HCT116 (cell line): Measurements from ENCODE around the gene KIAA1586. TPM values are rescaled to one million over a fixed set of nuclear protein-coding genes. Genes with fewer than 3 reads are reported as not detected.

Source experiments
- ATAC-seq: fragments of 200-7000 bp; cut with Tn5 transposase; 2 replicates; pipeline ENCODE4 v1.9.1; 2020; ENCODE audit warnings: mild to moderate bottlenecking, moderate library complexity
- BruUV-seq: library from RNA; stranded (reverse); fragments of 400-500 nt; replicated peaks from 2 replicates; lab custom pipeline; 2021; lab: Mats Ljungman, UMichigan
- CTCF ChIA-PET: fragments of 300-600 bp; sonication (Branson Sonifier 250); formaldehyde crosslinking; loops from one replicate; lab custom pipeline; 2021; ENCODE audit warnings: antibody characterized with exemption; lab: Charles Lee
- POLR2A ChIA-PET: fragments of 300-600, 350-600 bp; sonication (Branson Sonifier 250); formaldehyde crosslinking; loops from one replicate; lab custom pipeline; 2021; ENCODE audit warnings: antibody characterized with exemption; lab: Charles Lee
- RAD21 ChIA-PET, 2 experiments: fragments of 300-600 bp; sonication (Branson Sonifier 250); formaldehyde crosslinking; loops; one replicate each; lab custom pipeline; 2023; ENCODE audit warnings: low total read pairs in 2 of 2; ENCODE audit not compliant: uncharacterized antibody in 2 of 2, unreplicated experiment in 2 of 2, low non-redundant PET in 1 of 2; lab: Charles Lee
- DNase-seq: peaks from one replicate; pipeline ENCODE4 v3.0.0-alpha.2; 2010; ENCODE audit warnings: low read depth, low spot score
- H2AFZ ChIP-seq: fragments of 200-600 bp; shearing (Covaris generic), sonication (generic); 2 replicates; pipeline ENCODE4 v1.6.1; 2017; ENCODE audit warnings: low read depth, mixed run types, mixed read lengths, antibody characterized with exemption, low read length; ENCODE audit not compliant: poor library complexity, severe bottlenecking
- H3K27ac ChIP-seq: 2 replicates; pipeline ENCODE4 v1.5.1; 2012; ENCODE audit warnings: low read depth, low read length
- H3K27me3 ChIP-seq: fragments of 200-600 bp; sonication (generic); 2 replicates; pipeline ENCODE4 v1.6.1; 2016; ENCODE audit warnings: mixed run types, low read length, mixed read lengths; ENCODE audit not compliant: insufficient read depth
- H3K36me3 ChIP-seq, 2 experiments: fragments of 200-500 bp in 1 of 2; fragments of 200-600 bp in 1 of 2; sonication (Bioruptor generic) in 1 of 2; sonication (generic) in 1 of 2; 2 replicates each; pipeline versions ENCODE4 v1.5.1 to v1.6.1; 2014 to 2016; ENCODE audit warnings: low read length in 2 of 2, inconsistent platforms in 1 of 2, mixed read lengths in 1 of 2, mixed run types in 1 of 2; ENCODE audit not compliant: insufficient read depth in 2 of 2, control insufficient read depth in 1 of 2
- H3K4me1 ChIP-seq, 2 experiments: fragments of 200-600 bp in 1 of 2; sonication (generic) in 1 of 2; 2 replicates each; pipeline versions ENCODE4 v1.5.1 to v1.6.1; 2012 to 2017; ENCODE audit warnings: low read length in 2 of 2, inconsistent platforms in 1 of 2, mild to moderate bottlenecking in 1 of 2, mixed read lengths in 1 of 2, mixed run types in 1 of 2, moderate library complexity in 1 of 2; ENCODE audit not compliant: insufficient read depth in 2 of 2, control insufficient read depth in 1 of 2
- H3K4me2 ChIP-seq: fragments of 200-600 bp; sonication (generic); 2 replicates; pipeline ENCODE4 v1.6.1; 2017; ENCODE audit warnings: mixed run types, low read length, mixed read lengths
- H3K4me3 ChIP-seq, 2 experiments: fragments of 200-600 bp in 1 of 2; sonication (generic) in 1 of 2; replicated peaks in 1 of 2; 2 replicates each; pipeline ENCODE4 v1.5.1; 2011 to 2016; ENCODE audit warnings: low read length in 2 of 2, control low read depth in 1 of 2, low read depth in 1 of 2, mild to moderate bottlenecking in 1 of 2, mixed read lengths in 1 of 2, mixed run types in 1 of 2
- H3K79me2 ChIP-seq: fragments of 200-600 bp; sonication (generic); 2 replicates; pipeline ENCODE4 v1.6.1; 2017; ENCODE audit warnings: mild to moderate bottlenecking, mixed run types, low read length, moderate library complexity, mixed read lengths; ENCODE audit not compliant: insufficient read depth
- H3K9ac ChIP-seq: fragments of 200-600 bp; sonication (generic); 2 replicates; pipeline ENCODE4 v1.6.1; 2016; ENCODE audit warnings: low read length, mixed read lengths
- H3K9me2 ChIP-seq: fragments of 200-600 bp; sonication (generic), shearing (Covaris generic); 2 replicates; pipeline ENCODE4 v1.6.1; 2017; ENCODE audit warnings: mixed run types, mild to moderate bottlenecking, moderate library complexity; ENCODE audit not compliant: insufficient read depth
- H3K9me3 ChIP-seq, 2 experiments: fragments of 200-500 bp in 1 of 2; fragments of 200-600 bp in 1 of 2; sonication (Bioruptor generic) in 1 of 2; sonication (generic) in 1 of 2; 2 replicates each; pipeline ENCODE4 v1.6.1; 2014 to 2017; ENCODE audit warnings: low read length in 2 of 2, mixed read lengths in 2 of 2, inconsistent platforms in 1 of 2, low read depth in 1 of 2, mild to moderate bottlenecking in 1 of 2, mixed run types in 1 of 2, moderate library complexity in 1 of 2; ENCODE audit not compliant: control insufficient read depth in 1 of 2, insufficient read depth in 1 of 2
- H4K20me1 ChIP-seq: fragments of 200-600 bp; sonication (generic), shearing (Covaris generic); 2 replicates; pipeline ENCODE4 v1.6.1; 2017; ENCODE audit warnings: mixed run types, mild to moderate bottlenecking, moderate library complexity; ENCODE audit not compliant: insufficient read depth
- CBX3 ChIP-seq: IDR thresholded peaks from 2 replicates; pipeline ENCODE4 v1.6.1; 2012; ENCODE audit warnings: low read depth
- EGR1 ChIP-seq: IDR thresholded peaks from 2 replicates; pipeline ENCODE4 v1.6.1; 2012; ENCODE audit warnings: low read depth
- ELF1 ChIP-seq: IDR thresholded peaks from 2 replicates; pipeline ENCODE4 v1.6.1; 2012; ENCODE audit warnings: low read depth, borderline replicate concordance
- EZH2 ChIP-seq: fragments of 200-600 bp; sonication (generic); IDR thresholded peaks from 2 replicates; pipeline ENCODE4 v1.6.1; 2017; ENCODE audit warnings: antibody characterized with exemption, mixed run types
- EZH2phosphoT487 ChIP-seq: fragments of 200-600 bp; IDR thresholded peaks from 2 replicates; pipeline ENCODE4 v1.6.1; 2018; ENCODE audit warnings: antibody characterized with exemption, borderline replicate concordance
- FOSL1 ChIP-seq: IDR thresholded peaks from 2 replicates; pipeline ENCODE4 v1.6.1; 2012; ENCODE audit warnings: low read depth
- POLR2A ChIP-seq: IDR thresholded peaks from 2 replicates; pipeline ENCODE4 v1.7.0; 2011; ENCODE audit warnings: borderline replicate concordance; ENCODE audit not compliant: insufficient read depth, insufficient read length; ENCODE audit errors: extremely low read depth
- POLR2AphosphoS5 ChIP-seq: IDR thresholded peaks from 2 replicates; pipeline ENCODE4 v1.6.1; 2011; ENCODE audit warnings: mild to moderate bottlenecking, low read depth, low read length, moderate library complexity
- SIN3A ChIP-seq: IDR thresholded peaks from 2 replicates; pipeline ENCODE4 v1.6.1; 2012; ENCODE audit warnings: low read depth
- YY1 ChIP-seq: IDR thresholded peaks from 2 replicates; pipeline ENCODE4 v1.6.1; 2011; ENCODE audit warnings: low read length, low read depth, moderate library complexity, mild to moderate bottlenecking; ENCODE audit not compliant: insufficient replicate concordance; ENCODE audit errors: extremely low read depth
- ZFX ChIP-seq: fragments of 450-650 bp; IDR thresholded peaks from 2 replicates; pipeline ENCODE4 v1.6.1; 2017
- ZNF274 ChIP-seq: fragments of 200-500 bp; sonication (Bioruptor generic); IDR thresholded peaks from 2 replicates; pipeline ENCODE4 v1.6.1; 2014; ENCODE audit warnings: mild to moderate bottlenecking, low read depth, low read length, inconsistent platforms
- intact Hi-C: fragments of 100-400 bp; cut with micrococcal nuclease; formaldehyde crosslinking; loops from 2 replicates; pipeline ENCODE4 v1.10.0; 2022
- total RNA-seq: library from RNA; stranded (reverse); gene quantifications from one replicate; pipeline ENCODE4 v1.2.1, GENCODE V29; 2021; ENCODE audit not compliant: unreplicated experiment
- TF ChIP-seq, protein P1 (sequence below): IDR thresholded peaks from 2 replicates; pipeline ENCODE4 v1.6.1; 2012
- TF ChIP-seq, protein P2 (sequence below): IDR thresholded peaks from 2 replicates; pipeline ENCODE4 v1.6.1; 2011; ENCODE audit warnings: mild to moderate bottlenecking, low read length, moderate library complexity; ENCODE audit not compliant: insufficient replicate concordance; ENCODE audit errors: extremely low read depth
- TF ChIP-seq, protein P3 (sequence below): IDR thresholded peaks from 2 replicates; pipeline ENCODE4 v1.6.1; 2012; ENCODE audit warnings: low read depth

KIAA1586 gene
- total RNA-seq, 1 experiment from 2014 or later, result 12.7 TPM

DNA sequence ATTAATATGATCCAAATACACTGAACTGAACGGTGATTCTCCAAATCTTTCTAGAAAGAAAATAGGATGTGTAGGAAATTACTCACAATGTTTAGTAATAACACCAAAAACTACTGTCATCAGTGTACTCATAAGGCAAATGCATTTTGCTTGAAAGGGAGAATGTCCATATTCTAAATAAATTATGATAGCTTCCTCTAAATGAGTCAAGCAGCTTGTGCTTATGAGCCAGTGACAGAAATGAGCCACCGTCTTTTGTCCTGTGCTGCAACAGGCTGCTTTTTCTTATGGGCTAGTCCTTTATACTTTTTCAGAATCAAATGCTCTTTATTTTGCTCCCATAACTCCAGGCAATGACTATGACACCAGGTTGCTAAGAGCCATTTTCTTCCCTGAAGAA is 39.0 kb downstream of the KIAA1586 start:
- TF ChIP-seq, protein P1, sequence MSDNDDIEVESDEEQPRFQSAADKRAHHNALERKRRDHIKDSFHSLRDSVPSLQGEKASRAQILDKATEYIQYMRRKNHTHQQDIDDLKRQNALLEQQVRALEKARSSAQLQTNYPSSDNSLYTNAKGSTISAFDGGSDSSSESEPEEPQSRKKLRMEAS, result no peak
- TF ChIP-seq EGR1 (no peak), POLR2A (no peak), SIN3A (no peak), ELF1 (no peak), YY1 (no peak), EZH2phosphoT487 (no peak), POLR2AphosphoS5 (no peak), ZFX (no peak), EZH2 (no peak), CBX3 (no peak), FOSL1 (no peak), ZNF274 (no peak)
- TF ChIP-seq, protein P2, sequence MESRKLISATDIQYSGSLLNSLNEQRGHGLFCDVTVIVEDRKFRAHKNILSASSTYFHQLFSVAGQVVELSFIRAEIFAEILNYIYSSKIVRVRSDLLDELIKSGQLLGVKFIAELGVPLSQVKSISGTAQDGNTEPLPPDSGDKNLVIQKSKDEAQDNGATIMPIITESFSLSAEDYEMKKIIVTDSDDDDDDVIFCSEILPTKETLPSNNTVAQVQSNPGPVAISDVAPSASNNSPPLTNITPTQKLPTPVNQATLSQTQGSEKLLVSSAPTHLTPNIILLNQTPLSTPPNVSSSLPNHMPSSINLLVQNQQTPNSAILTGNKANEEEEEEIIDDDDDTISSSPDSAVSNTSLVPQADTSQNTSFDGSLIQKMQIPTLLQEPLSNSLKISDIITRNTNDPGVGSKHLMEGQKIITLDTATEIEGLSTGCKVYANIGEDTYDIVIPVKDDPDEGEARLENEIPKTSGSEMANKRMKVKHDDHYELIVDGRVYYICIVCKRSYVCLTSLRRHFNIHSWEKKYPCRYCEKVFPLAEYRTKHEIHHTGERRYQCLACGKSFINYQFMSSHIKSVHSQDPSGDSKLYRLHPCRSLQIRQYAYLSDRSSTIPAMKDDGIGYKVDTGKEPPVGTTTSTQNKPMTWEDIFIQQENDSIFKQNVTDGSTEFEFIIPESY, result no peak
- TF ChIP-seq, protein P3, sequence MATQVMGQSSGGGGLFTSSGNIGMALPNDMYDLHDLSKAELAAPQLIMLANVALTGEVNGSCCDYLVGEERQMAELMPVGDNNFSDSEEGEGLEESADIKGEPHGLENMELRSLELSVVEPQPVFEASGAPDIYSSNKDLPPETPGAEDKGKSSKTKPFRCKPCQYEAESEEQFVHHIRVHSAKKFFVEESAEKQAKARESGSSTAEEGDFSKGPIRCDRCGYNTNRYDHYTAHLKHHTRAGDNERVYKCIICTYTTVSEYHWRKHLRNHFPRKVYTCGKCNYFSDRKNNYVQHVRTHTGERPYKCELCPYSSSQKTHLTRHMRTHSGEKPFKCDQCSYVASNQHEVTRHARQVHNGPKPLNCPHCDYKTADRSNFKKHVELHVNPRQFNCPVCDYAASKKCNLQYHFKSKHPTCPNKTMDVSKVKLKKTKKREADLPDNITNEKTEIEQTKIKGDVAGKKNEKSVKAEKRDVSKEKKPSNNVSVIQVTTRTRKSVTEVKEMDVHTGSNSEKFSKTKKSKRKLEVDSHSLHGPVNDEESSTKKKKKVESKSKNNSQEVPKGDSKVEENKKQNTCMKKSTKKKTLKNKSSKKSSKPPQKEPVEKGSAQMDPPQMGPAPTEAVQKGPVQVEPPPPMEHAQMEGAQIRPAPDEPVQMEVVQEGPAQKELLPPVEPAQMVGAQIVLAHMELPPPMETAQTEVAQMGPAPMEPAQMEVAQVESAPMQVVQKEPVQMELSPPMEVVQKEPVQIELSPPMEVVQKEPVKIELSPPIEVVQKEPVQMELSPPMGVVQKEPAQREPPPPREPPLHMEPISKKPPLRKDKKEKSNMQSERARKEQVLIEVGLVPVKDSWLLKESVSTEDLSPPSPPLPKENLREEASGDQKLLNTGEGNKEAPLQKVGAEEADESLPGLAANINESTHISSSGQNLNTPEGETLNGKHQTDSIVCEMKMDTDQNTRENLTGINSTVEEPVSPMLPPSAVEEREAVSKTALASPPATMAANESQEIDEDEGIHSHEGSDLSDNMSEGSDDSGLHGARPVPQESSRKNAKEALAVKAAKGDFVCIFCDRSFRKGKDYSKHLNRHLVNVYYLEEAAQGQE, result no peak
- RAD21 ChIA-PET, result no interaction called here

More for the DNA sequence above, 39.0 kb downstream of the KIAA1586 start:
- no peak overlapping the region for H3K4me2 ChIP-seq
- no peak overlapping the region for H2AFZ ChIP-seq
- no peak for ATAC-seq
- no peaks in the 10 kb centered on the region; a peak in 1 of 4 replicates for H3K36me3 ChIP-seq
- no TSS peak for BruUV-seq
- no peak overlapping the region for H3K4me3 ChIP-seq
- H4K20me1 ChIP-seq, result no peaks in the 10 kb centered on the region
- intact Hi-C loops, result no loop called here
- H3K9me2 ChIP-seq, result no peaks in the 10 kb centered on the region
- peaks cover 3 to 7% of the 10 kb centered on the region in 2 experiments; a peak in 3 of 4 replicates for H3K4me1 ChIP-seq
- no peak overlapping the region for H3K9ac ChIP-seq
- no peaks in the 10 kb centered on the region for H3K27me3 ChIP-seq
- no peak overlapping the region for H3K27ac ChIP-seq
- POLR2A ChIA-PET, result no interaction called here
- H3K9me3 ChIP-seq, result no peaks in the 10 kb centered on the region
- DNase-seq, result no peak
- CTCF ChIA-PET, result interaction anchor here (1.5 kb wide), 1 partner anchor 181 kb away, joined by 3 read pairs; no protein-coding TSS in a partner anchor
- H3K79me2 ChIP-seq, result 0 out of 2 replicates have a peak, but pooled peaks cover 3% of the 10 kb centered on the region
